K562 (cell line): ENCODE results near the gene GDNF. TPM values are rescaled to one million over a fixed set of nuclear protein-coding genes. Genes with fewer than 3 reads are reported as not detected.

Experiments
- ATAC-seq: fragments of 200-7000 bp; cut with Tn5 transposase; 3 replicates; pipeline ENCODE4 v1.9.1; 2020; ENCODE audit warnings: moderate library complexity
- BruUV-seq: library from RNA; stranded (reverse); fragments of 400-500 nt; replicated peaks from 2 replicates; lab custom pipeline; 2021; lab: Mats Ljungman, UMichigan
- CTCF ChIA-PET: fragments of 300-600 bp; formaldehyde crosslinking; extraction: SDS; loops from one replicate; lab custom pipeline; 2021; ENCODE audit warnings: low intra/inter-chr PET ratio; lab: Yijun Ruan, JAX
- POLR2A ChIA-PET: fragments of 300-600, 350-650 bp; sonication (Branson Sonifier 250); formaldehyde crosslinking; extraction: SDS; loops from one replicate; lab custom pipeline; 2021; ENCODE audit warnings: antibody characterized with exemption, inconsistent platforms; lab: Yijun Ruan, JAX
- DNase-seq, 4 experiments: peaks; one replicate each; pipeline versions ENCODE4 v3.0.0 to v3.0.0-alpha.2; 2011 to 2018; ENCODE audit warnings: low spot score in 3 of 4, mixed read lengths in 3 of 4; ENCODE audit errors: extremely low read depth in 1 of 4
- FAIRE-seq: peaks from 2 replicates; lab custom pipeline; 2011; peaks lifted over from hg19 to GRCh38; lab: Jason Lieb, UNC
- H2AFZ ChIP-seq: 2 replicates; pipeline ENCODE4 v1.6.0; 2011; ENCODE audit warnings: low read depth, low read length, control low read depth, inconsistent platforms
- H3K27ac ChIP-seq: fragments of 200-600 bp; 3 replicates; pipeline ENCODE4 v1.8.0; 2011; ENCODE audit warnings: low read depth, mild to moderate bottlenecking, control low read depth, inconsistent platforms, low read length, moderate library complexity, mixed read lengths; ENCODE audit errors: extremely low read depth
- H3K27me3 ChIP-seq, 2 experiments: fragments of 300-600 bp in 1 of 2; 2 replicates in 1 of 2; 3 replicates in 1 of 2; pipeline versions ENCODE4 v1.6.0 to v1.8.0; 2011; ENCODE audit warnings: inconsistent platforms in 2 of 2, low read length in 2 of 2, mild to moderate bottlenecking in 1 of 2, mixed read lengths in 1 of 2, moderate library complexity in 1 of 2; ENCODE audit not compliant: control insufficient read depth in 2 of 2, insufficient read depth in 2 of 2
- H3K36me3 ChIP-seq: fragments of 300-600 bp; 3 replicates; pipeline ENCODE4 v1.8.0; 2011; ENCODE audit warnings: mild to moderate bottlenecking, low read length, inconsistent platforms; ENCODE audit not compliant: control insufficient read depth, insufficient read depth
- H3K4me1 ChIP-seq, 2 experiments: fragments of 200-600 bp in 1 of 2; replicated peaks in 1 of 2; 2 replicates in 1 of 2; 3 replicates in 1 of 2; pipeline versions ENCODE4 v1.5.1 to v1.8.0; 2011; ENCODE audit warnings: inconsistent platforms in 2 of 2, low read length in 2 of 2, mild to moderate bottlenecking in 1 of 2, mixed read lengths in 1 of 2, moderate library complexity in 1 of 2; ENCODE audit not compliant: control insufficient read depth in 2 of 2, insufficient read depth in 2 of 2
- H3K4me2 ChIP-seq: 2 replicates; pipeline ENCODE4 v1.6.1; 2011; ENCODE audit warnings: low read length, control low read depth, inconsistent platforms, mixed read lengths; ENCODE audit not compliant: insufficient read depth
- H3K4me3 ChIP-seq: fragments of 200-600 bp; sonication (generic), shearing (Covaris generic); 2 replicates; pipeline ENCODE4 v1.5.1; 2016; ENCODE audit warnings: control low read depth, inconsistent platforms
- H3K79me2 ChIP-seq: fragments of 200-600 bp; 3 replicates; pipeline ENCODE4 v1.8.0; 2011; ENCODE audit warnings: low read length, inconsistent platforms; ENCODE audit not compliant: control insufficient read depth, insufficient read depth
- H3K9ac ChIP-seq, 2 experiments: 2 replicates each; pipeline versions ENCODE4 v1.6.0 to v1.6.1; 2011; ENCODE audit warnings: low read depth in 2 of 2, low read length in 2 of 2, control low read depth in 1 of 2, inconsistent platforms in 1 of 2, mild to moderate bottlenecking in 1 of 2, mixed read lengths in 1 of 2; ENCODE audit not compliant: insufficient read depth in 1 of 2
- H3K9me1 ChIP-seq: one replicate; pipeline ENCODE4 v1.6.0; 2011; ENCODE audit warnings: inconsistent platforms, mild to moderate bottlenecking, low read length, moderate library complexity; ENCODE audit not compliant: control insufficient read depth, insufficient read depth
- H3K9me3 ChIP-seq: replicated peaks from 2 replicates; pipeline ENCODE4 v1.5.1; 2011; ENCODE audit warnings: low read depth, low read length, inconsistent platforms; ENCODE audit not compliant: control insufficient read depth, insufficient read depth
- H4K20me1 ChIP-seq: replicated peaks from 2 replicates; pipeline ENCODE4 v1.6.1; 2011; ENCODE audit warnings: low read length, inconsistent platforms, mixed read lengths; ENCODE audit not compliant: control insufficient read depth, insufficient read depth
- CCNT2 ChIP-seq: IDR thresholded peaks from 2 replicates; pipeline ENCODE4 v1.6.1; 2011; ENCODE audit warnings: borderline replicate concordance, low read depth, mild to moderate bottlenecking, moderate library complexity, mixed read lengths, low read length; ENCODE audit not compliant: insufficient read length; ENCODE audit errors: extremely low read depth
- FOS ChIP-seq: IDR thresholded peaks from 3 replicates; pipeline ENCODE4 v1.6.1; 2011; ENCODE audit not compliant: insufficient read length; ENCODE audit errors: extremely low read depth
- HES1 ChIP-seq: fragments of 450-650 bp; IDR thresholded peaks from 2 replicates; pipeline ENCODE4 v1.6.1; 2016; ENCODE audit warnings: low read depth, mild to moderate bottlenecking, moderate library complexity
- HMG20B ChIP-seq: fragments of 250-450 bp; sonication (Bioruptor Pico); IDR thresholded peaks from 2 replicates; pipeline ENCODE4 v1.5.0; 2021; ENCODE audit warnings: mild to moderate bottlenecking
- HOMEZ ChIP-seq: fragments of 250-450 bp; sonication (Bioruptor Pico); IDR thresholded peaks from 2 replicates; pipeline ENCODE4 v1.4.0; 2020; ENCODE audit warnings: mild to moderate bottlenecking, moderate library complexity
- MCM2 ChIP-seq: fragments of 450-650 bp; IDR thresholded peaks from 2 replicates; pipeline ENCODE4 v1.6.1; 2017; ENCODE audit warnings: low read depth, mild to moderate bottlenecking
- MXI1 ChIP-seq: IDR thresholded peaks from 2 replicates; pipeline ENCODE4 v1.6.1; 2011; ENCODE audit warnings: low read depth, mild to moderate bottlenecking, improper control_type of control experiment, low read length
- NFATC3 ChIP-seq: fragments of 450-650 bp; IDR thresholded peaks from 2 replicates; pipeline ENCODE4 v1.6.1; 2017; ENCODE audit warnings: mild to moderate bottlenecking
- PRMT5 ChIP-seq: sonication (generic); formaldehyde crosslinking; IDR thresholded peaks from 2 replicates; pipeline ENCODE4 v1.5.0; 2020; ENCODE audit warnings: missing genetic modification reagents
- TBP ChIP-seq: optimal IDR thresholded peaks from 2 replicates; pipeline ENCODE3; 2011; ENCODE audit warnings: low read depth, low read length, improper control_type of control experiment
- ZBTB12 ChIP-seq: fragments of 250-450 bp; sonication (Bioruptor Pico); IDR thresholded peaks from 2 replicates; pipeline ENCODE4 v1.4.0; 2020
- ZNF41 ChIP-seq: fragments of 250-450 bp; sonication (Bioruptor Pico); conservative IDR thresholded peaks from 2 replicates; pipeline ENCODE4 v1.4.0; 2020; ENCODE audit warnings: mild to moderate bottlenecking
- ZNF77 ChIP-seq: fragments of 250-450 bp; sonication (Bioruptor Pico); IDR thresholded peaks from 2 replicates; pipeline ENCODE4 v1.5.0; 2020
- WGBS: fragments of 100-300 bp; shearing (Covaris generic); methylation state at CpG from one replicate; pipeline ENCODE4 v1.1.6; 2016; ENCODE audit warnings: low coverage, mixed read lengths; ENCODE audit not compliant: insufficient coverage; ENCODE audit errors: missing lambda C conversion rate; 5-methylcytosine and 5-hydroxymethylcytosine counted together
- in situ Hi-C: fragments of 300-500 bp; cut with MboI; formaldehyde crosslinking; loops from 4 replicates; pipeline ENCODE4 v1.15.0; 2018; ENCODE audit warnings: inconsistent platforms, mixed read lengths
- intact Hi-C: fragments of 100-400 bp; cut with micrococcal nuclease; formaldehyde crosslinking; loops from 2 replicates; pipeline ENCODE4 v1.14.2; 2022
- polyA plus RNA-seq, 8 experiments: library from polyadenylated mRNA; depleted of rRNA in 4 of 8; stranded (reverse) in 5 of 8; unstranded in 3 of 8; fragments of >200 nt; fragmentation: Nextera tagmentation in 2 of 8; fragmentation: Illumina TruSeq in 1 of 8; extraction: Ambion mirVana in 2 of 8; extraction: Trizol in 1 of 8; gene quantifications; 2 replicates each; pipeline versions ENCODE4 v1.2.1 to v1.2.3, GENCODE V29; 2011 to 2014; ENCODE audit warnings: inconsistent platforms in 1 of 8, missing spikeins in 1 of 8
- total RNA-seq, 7 experiments: library from RNA; depleted of rRNA in 6 of 7; stranded (reverse); fragments of >200 nt in 6 of 7; fragmentation: Illumina TruSeq in 2 of 7; extraction: Trizol in 2 of 7; gene quantifications; 2 replicates each; pipeline versions ENCODE4 v1.2.1 to v1.2.3, GENCODE V29; 2011 to 2021; ENCODE audit warnings: low replicate concordance in 1 of 7

GDNF gene
- total and polyA plus RNA-seq, 9 of the 15 experiments (the other 6 are each of a cell fraction or from before 2014, with no cell fraction given): not detected

GRCh38 chr5:37855438-37855837 is 15.6 kb upstream of the GDNF start:
- no peak overlapping the region for H3K4me2 ChIP-seq
- H2AFZ ChIP-seq: no peak overlapping the region
- DNase-seq: no peak
- ATAC-seq: no peak
- H3K79me2 ChIP-seq: no peaks in the 10 kb centered on the region
- peaks cover 2 to 9% of the 10 kb centered on the region in 2 experiments; a peak in 2 of 5 replicates for H3K27me3 ChIP-seq
- in situ Hi-C loops (no loop called here), intact Hi-C loops (no loop called here)
- no peak for FAIRE-seq
- H3K27ac ChIP-seq: no peak overlapping the region
- TF ChIP-seq TBP: no peak
- no peak for TF ChIP-seq ZNF77 (CRISPR knock-in tag)
- TF ChIP-seq ZNF41 (CRISPR knock-in tag): no peak
- no peak for TF ChIP-seq PRMT5 (CRISPR knock-in tag)
- no peak for TF ChIP-seq HMG20B (CRISPR knock-in tag)
- TF ChIP-seq MCM2: no peak
- TF ChIP-seq FOS: no peak
- no peak for TF ChIP-seq HES1
- no peak for TF ChIP-seq MXI1
- TF ChIP-seq NFATC3: no peak
- no peak for TF ChIP-seq HOMEZ (CRISPR knock-in tag)
- TF ChIP-seq CCNT2: no peak
- no peak for TF ChIP-seq ZBTB12
- H3K9me3 ChIP-seq: no peaks in the 10 kb centered on the region
- H3K4me1 ChIP-seq: no peaks in the 10 kb centered on the region
- ChIA-PET POLR2A (no interaction called here), CTCF (no interaction called here)
- no TSS peak for BruUV-seq
- no peaks in the 10 kb centered on the region for H3K36me3 ChIP-seq
- no peaks in the 10 kb centered on the region for H3K9me1 ChIP-seq
- no peaks in the 10 kb centered on the region for H4K20me1 ChIP-seq
- H3K4me3 ChIP-seq: no peak overlapping the region
- H3K9ac ChIP-seq: no peak overlapping the region
- 0% methylated on average over 3 of the region's 3 CpGs for WGBS
